ENCODE data around the gene ZNF682.
"Not testable (repeated sequence)": the region's sequence is repeated elsewhere in the genome, so short reads cannot be mapped to it uniquely, and the experiment has no call there.

The ZNF682 gene

GRCh38 chr19:19997656-19998268, 41.5 kb downstream of the ZNF682 start:
- no peak for DNase-seq (ENCODE audit: low spot score)

DNA sequence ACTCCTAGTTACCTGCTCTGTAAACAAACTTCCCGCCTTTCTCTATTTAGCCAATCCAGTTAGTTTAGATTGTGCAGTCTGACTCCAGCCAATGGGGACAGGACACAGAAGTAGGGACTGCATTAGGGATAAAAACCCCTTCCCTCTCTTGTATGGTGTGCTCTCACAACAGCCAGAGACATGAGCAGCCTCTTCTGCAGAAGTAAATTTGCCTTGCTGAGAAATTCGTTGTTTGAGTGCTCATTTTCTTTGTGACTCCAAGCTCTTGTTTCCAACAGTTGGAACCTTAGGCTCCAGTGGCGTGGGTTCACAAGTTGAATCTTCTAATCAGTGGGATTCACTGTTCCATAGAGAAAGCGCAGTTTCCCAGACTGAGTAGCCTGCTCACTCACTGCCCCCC, 72.4 kb downstream of the ZNF682 start:
- no peak for DNase-seq (ENCODE audit: low spot score)

DNA sequence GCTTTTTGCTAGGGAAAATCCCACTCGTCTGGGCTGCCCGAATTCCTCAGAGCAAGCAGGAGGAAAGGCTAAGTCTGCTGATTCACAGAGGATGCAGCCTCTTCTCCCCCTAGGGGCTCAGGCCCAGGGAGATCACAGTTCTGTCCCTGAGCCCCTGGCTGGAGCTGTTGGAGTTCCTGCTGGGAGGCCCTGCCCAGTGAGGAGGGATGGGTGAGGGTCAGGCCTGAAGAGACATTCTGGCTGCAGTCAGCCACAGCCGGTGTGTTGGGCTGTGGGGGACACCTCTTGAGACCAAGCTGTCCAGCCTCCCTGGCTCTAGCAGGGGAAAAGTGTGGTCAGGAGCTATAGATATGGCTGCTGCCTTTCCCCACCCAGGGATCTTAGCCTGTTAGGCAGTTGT, 73.2 kb downstream of the ZNF682 start:
- DNase-seq (ENCODE audit: low spot score), result not testable (repeated sequence)

- DNase-seq (ENCODE audit: low spot score), result no peak
Measured at GRCh38 chr19:19964416-19964815, 74.9 kb downstream of the ZNF682 start.

DNA sequence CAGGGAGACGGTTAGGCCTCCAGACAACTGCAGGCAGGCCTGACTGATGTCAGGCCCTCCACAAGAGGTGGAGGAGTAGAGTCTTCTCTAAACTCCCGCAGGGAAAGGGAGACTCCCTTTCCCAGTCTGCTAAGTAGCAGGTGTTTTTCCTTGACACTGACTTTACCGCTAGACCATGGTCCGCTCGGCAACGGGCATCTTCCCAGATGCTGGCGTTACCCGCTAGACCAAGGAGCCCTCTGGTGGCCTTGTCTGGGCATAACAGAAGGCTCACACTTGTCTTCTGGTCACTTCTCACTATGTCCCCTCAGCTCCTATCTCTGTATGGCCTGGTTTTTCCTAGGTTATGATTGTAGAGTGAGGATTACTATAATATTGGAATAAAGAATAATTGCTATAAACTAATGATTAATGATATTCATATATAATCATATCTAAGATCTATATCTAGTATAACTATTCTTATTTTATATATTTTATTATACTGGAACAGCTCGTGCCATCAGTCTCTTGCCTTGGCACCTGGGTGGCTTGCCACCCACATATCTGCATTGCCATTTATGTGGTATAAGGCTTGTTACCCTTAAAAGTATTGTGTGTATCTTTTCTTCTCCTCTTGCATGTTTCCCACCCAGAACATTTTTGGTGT, 80.0 kb downstream of the ZNF682 start:
- peak; percentile 72 for DNase-seq (ENCODE audit: low spot score)

DNA sequence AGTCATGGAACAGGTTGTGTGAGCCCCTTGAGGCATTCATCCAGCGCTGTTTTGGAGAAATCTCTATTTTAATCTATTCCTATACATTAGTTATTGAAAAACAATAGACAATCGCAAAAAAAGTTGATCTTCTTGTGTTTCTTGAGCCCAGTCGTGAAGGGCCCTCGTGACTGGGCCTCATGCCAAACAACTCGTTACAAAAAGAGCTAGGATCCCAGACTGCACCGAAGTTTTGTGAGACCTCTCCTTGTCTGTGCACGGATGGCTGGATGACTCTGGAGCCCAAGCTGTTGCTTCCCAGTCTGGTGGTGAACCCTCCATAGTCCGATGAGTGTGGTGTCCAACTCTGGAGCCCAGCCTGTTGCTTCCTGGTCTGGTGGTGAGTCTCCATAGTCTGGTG, 81.5 kb downstream of the ZNF682 start:
- DNase-seq (ENCODE audit: low spot score), result not testable (repeated sequence)

GRCh38 chr19:19956434-19957075, 82.8 kb downstream of the ZNF682 start:
- no peak for DNase-seq (ENCODE audit: low spot score)

GRCh38 chr19:19955208-19955607, 84.1 kb downstream of the ZNF682 start:
- no peak for DNase-seq (ENCODE audit: low spot score)

Data from pons (tissue), 1 donor.